ENCODE results near the gene AUTS2. TPM values are rescaled to one million over a fixed set of nuclear protein-coding genes. Genes with fewer than 3 reads are reported as not detected.

Gene AUTS2
- total and polyA plus RNA-seq, 2 experiments from 2014 or later: 32.0 to 91.0 TPM

DNA sequence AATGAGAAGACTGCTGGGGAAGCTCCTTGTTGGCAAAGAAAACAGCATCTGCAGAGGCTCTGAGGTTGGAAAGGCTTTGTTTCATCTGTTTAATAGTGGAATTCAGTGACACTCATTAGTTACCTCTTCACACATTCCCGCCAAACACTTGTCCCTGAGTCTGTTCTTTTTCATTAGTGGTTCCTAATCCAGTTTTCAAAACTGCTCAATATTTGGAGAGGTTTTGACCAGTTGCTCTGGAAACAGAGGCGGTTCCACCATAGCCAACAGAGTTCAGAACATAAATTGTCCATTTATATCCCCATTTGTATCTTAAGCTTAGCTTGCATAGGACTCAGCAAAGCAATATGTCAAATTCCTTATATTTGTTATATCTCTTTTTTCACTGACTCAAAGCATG is 754.6 kb downstream of the AUTS2 start:
- Histone ChIP-seq H3K4me2 (no peak overlapping the region), H3K4me3 (no peak overlapping the region), H3K36me3 (ENCODE audit: insufficient read depth) (no peaks in the 10 kb centered on the region), H2AFZ (no peak overlapping the region), H3K27ac (ENCODE audit: low read depth) (no peak overlapping the region), H3K4me1 (ENCODE audit: insufficient read depth) (peaks cover 11% of the 10 kb centered on the region), H3K79me2 (replicated peaks; ENCODE audit: insufficient read depth) (no peaks in the 10 kb centered on the region), H3K9me2 (ENCODE audit: insufficient read depth) (peaks cover 7% of the 10 kb centered on the region), H3K27me3 (ENCODE audit: insufficient read depth) (no peaks in the 10 kb centered on the region), H3F3A (replicated peaks; ENCODE audit: low read depth) (no peaks in the 10 kb centered on the region), H4K20me1 (replicated peaks; ENCODE audit: insufficient read depth) (no peaks in the 10 kb centered on the region)
- Mint-ChIP-seq H3K36me3 (ENCODE audit: low read depth) (no peaks in the 10 kb centered on the region), H3K4me3 (no peak overlapping the region), H3K27ac (no peak overlapping the region), H3K27me3 (ENCODE audit: insufficient read depth, low read depth, poor library complexity) (no peaks in the 10 kb centered on the region), H3K9me3 (no peaks in the 10 kb centered on the region), H3K4me1 (peaks cover 13% of the 10 kb centered on the region; the same call in 2 of the 3 replicates)
- ATAC-seq: no peak
- TF ChIP-seq JUNB (IDR thresholded peaks at IDR 0.05; ENCODE audit: unreplicated experiment) (no peak), ZNF331 (CRISPR knock-in tag; IDR thresholded peaks at IDR 0.05; ENCODE audit: low read depth) (no peak), EZH2 (IDR thresholded peaks at IDR 0.05; ENCODE audit: low read depth, unreplicated experiment) (no peak), REST (IDR thresholded peaks at IDR 0.05; ENCODE audit: unreplicated experiment) (no peak), STAT1 (IDR thresholded peaks at IDR 0.05; ENCODE audit: unreplicated experiment) (no peak)
- no peak for DNase-seq (ENCODE audit: low spot score)

DNA sequence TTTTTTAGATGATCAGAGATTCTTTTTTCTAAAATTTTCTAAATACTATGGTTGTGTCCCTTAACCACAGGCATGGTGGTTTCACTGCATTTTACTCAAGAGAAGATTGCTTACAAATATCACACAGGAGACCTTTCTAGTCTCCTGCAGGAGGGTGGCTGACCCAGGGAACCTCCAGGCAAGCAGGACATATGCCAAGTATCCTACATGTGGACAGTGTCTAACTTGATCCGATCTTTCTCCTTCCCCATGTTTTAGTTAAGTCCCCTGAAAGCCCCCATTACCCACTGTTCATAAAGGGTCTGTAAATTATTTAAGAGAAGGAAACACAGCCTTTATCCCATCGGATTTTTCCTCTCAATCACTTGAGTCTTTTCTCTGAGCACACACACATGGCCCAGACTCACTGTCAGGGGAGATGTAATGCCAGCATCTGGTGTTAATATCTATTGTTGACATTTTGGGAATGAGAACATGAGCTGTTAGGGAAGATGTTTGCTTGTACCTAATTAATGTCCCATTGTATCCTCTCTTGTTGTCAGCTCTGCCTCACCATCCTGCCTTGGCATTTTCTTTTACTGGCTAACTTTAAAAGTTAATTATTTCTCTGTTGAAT is 755.2 kb downstream of the AUTS2 start:
- Histone ChIP-seq H3K27ac (ENCODE audit: low read depth) (no peak overlapping the region), H4K20me1 (replicated peaks; ENCODE audit: insufficient read depth) (no peaks in the 10 kb centered on the region), H3K4me1 (ENCODE audit: insufficient read depth) (peaks cover 11% of the 10 kb centered on the region), H3K79me2 (replicated peaks; ENCODE audit: insufficient read depth) (no peaks in the 10 kb centered on the region), H3K4me3 (no peak overlapping the region), H2AFZ (no peak overlapping the region), H3K4me2 (no peak overlapping the region), H3K27me3 (ENCODE audit: insufficient read depth) (no peaks in the 10 kb centered on the region), H3K9me2 (ENCODE audit: insufficient read depth) (peaks cover 12% of the 10 kb centered on the region), H3F3A (replicated peaks; ENCODE audit: low read depth) (no peaks in the 10 kb centered on the region), H3K36me3 (ENCODE audit: insufficient read depth) (no peaks in the 10 kb centered on the region)
- ATAC-seq (no peak), DNase-seq (ENCODE audit: low spot score) (no peak)
- Mint-ChIP-seq H3K4me1 (peaks cover 13% of the 10 kb centered on the region; the same call in 2 of the 3 replicates), H3K36me3 (ENCODE audit: low read depth) (no peaks in the 10 kb centered on the region), H3K4me3 (no peak overlapping the region), H3K27ac (no peak overlapping the region), H3K9me3 (no peaks in the 10 kb centered on the region), H3K27me3 (ENCODE audit: insufficient read depth, low read depth, poor library complexity) (no peaks in the 10 kb centered on the region)
- TF ChIP-seq EZH2 (IDR thresholded peaks at IDR 0.05; ENCODE audit: low read depth, unreplicated experiment) (no peak), EZH2phosphoT487 (IDR thresholded peaks at IDR 0.05; ENCODE audit: unreplicated experiment) (no peak), CTCF (conservative IDR thresholded peaks at IDR 0.05; ENCODE audit: low read depth in 2 of 2) (no peak), NANOG (IDR thresholded peaks at IDR 0.05; ENCODE audit: borderline replicate concordance) (no peak)
- TF ChIP-seq, protein P1, sequence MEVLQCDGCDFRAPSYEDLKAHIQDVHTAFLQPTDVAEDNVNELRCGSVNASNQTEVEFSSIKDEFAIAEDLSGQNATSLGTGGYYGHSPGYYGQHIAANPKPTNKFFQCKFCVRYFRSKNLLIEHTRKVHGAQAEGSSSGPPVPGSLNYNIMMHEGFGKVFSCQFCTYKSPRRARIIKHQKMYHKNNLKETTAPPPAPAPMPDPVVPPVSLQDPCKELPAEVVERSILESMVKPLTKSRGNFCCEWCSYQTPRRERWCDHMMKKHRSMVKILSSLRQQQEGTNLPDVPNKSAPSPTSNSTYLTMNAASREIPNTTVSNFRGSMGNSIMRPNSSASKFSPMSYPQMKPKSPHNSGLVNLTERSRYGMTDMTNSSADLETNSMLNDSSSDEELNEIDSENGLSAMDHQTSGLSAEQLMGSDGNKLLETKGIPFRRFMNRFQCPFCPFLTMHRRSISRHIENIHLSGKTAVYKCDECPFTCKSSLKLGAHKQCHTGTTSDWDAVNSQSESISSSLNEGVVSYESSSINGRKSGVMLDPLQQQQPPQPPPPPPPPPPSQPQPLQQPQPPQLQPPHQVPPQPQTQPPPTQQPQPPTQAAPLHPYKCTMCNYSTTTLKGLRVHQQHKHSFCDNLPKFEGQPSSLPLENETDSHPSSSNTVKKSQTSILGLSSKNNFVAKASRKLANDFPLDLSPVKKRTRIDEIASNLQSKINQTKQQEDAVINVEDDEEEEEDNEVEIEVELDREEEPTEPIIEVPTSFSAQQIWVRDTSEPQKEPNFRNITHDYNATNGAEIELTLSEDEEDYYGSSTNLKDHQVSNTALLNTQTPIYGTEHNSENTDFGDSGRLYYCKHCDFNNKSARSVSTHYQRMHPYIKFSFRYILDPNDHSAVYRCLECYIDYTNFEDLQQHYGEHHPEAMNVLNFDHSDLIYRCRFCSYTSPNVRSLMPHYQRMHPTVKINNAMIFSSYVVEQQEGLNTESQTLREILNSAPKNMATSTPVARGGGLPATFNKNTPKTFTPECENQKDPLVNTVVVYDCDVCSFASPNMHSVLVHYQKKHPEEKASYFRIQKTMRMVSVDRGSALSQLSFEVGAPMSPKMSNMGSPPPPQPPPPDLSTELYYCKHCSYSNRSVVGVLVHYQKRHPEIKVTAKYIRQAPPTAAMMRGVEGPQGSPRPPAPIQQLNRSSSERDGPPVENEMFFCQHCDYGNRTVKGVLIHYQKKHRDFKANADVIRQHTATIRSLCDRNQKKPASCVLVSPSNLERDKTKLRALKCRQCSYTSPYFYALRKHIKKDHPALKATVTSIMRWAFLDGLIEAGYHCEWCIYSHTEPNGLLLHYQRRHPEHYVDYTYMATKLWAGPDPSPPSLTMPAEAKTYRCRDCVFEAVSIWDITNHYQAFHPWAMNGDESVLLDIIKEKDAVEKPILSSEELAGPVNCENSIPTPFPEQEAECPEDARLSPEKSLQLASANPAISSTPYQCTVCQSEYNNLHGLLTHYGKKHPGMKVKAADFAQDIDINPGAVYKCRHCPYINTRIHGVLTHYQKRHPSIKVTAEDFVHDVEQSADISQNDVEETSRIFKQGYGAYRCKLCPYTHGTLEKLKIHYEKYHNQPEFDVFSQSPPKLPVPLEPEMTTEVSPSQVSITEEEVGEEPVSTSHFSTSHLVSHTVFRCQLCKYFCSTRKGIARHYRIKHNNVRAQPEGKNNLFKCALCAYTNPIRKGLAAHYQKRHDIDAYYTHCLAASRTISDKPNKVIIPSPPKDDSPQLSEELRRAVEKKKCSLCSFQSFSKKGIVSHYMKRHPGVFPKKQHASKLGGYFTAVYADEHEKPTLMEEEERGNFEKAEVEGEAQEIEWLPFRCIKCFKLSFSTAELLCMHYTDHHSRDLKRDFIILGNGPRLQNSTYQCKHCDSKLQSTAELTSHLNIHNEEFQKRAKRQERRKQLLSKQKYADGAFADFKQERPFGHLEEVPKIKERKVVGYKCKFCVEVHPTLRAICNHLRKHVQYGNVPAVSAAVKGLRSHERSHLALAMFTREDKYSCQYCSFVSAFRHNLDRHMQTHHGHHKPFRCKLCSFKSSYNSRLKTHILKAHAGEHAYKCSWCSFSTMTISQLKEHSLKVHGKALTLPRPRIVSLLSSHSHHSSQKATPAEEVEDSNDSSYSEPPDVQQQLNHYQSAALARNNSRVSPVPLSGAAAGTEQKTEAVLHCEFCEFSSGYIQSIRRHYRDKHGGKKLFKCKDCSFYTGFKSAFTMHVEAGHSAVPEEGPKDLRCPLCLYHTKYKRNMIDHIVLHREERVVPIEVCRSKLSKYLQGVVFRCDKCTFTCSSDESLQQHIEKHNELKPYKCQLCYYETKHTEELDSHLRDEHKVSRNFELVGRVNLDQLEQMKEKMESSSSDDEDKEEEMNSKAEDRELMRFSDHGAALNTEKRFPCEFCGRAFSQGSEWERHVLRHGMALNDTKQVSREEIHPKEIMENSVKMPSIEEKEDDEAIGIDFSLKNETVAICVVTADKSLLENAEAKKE (CRISPR knock-in tag; IDR thresholded peaks at IDR 0.05): no peak

Measured in GM23338 (cell line).